Glutamatergic neuron (in vitro differentiated cells): Measurements from ENCODE around the gene KCTD11. TPM values are rescaled to one million over a fixed set of nuclear protein-coding genes. Genes with fewer than 3 reads are reported as not detected.
"Not testable (repeated sequence)": the region's sequence is repeated elsewhere in the genome, so short reads cannot be mapped to it uniquely, and the experiment has no call there.

Experiments
- DNase-seq: peaks from one replicate; pipeline ENCODE4 v3.0.0; 2022
- H3K27ac Mint-ChIP-seq: one replicate; pipeline ENCODE4 v1.8.0; 2020; ENCODE audit warnings: mild to moderate bottlenecking, mixed read lengths, inconsistent platforms; ENCODE audit not compliant: unreplicated experiment
- H3K27me3 Mint-ChIP-seq: one replicate; pipeline ENCODE4 v1.8.0; 2020; ENCODE audit warnings: mild to moderate bottlenecking, moderate library complexity, mixed read lengths, inconsistent platforms; ENCODE audit not compliant: unreplicated experiment
- H3K36me3 Mint-ChIP-seq: one replicate; pipeline ENCODE4 v1.8.0; 2020; ENCODE audit warnings: mild to moderate bottlenecking, mixed read lengths, inconsistent platforms; ENCODE audit not compliant: unreplicated experiment
- H3K4me1 Mint-ChIP-seq: one replicate; pipeline ENCODE4 v1.8.0; 2020; ENCODE audit warnings: mild to moderate bottlenecking, low read depth, mixed read lengths, inconsistent platforms; ENCODE audit not compliant: unreplicated experiment
- H3K4me3 Mint-ChIP-seq: one replicate; pipeline ENCODE4 v1.8.0; 2020; ENCODE audit warnings: mild to moderate bottlenecking, mixed read lengths, inconsistent platforms; ENCODE audit not compliant: unreplicated experiment
- H3K9me3 Mint-ChIP-seq: one replicate; pipeline ENCODE4 v1.8.0; 2020; ENCODE audit warnings: mild to moderate bottlenecking, moderate library complexity, mixed read lengths, inconsistent platforms; ENCODE audit not compliant: unreplicated experiment
- total RNA-seq: library from RNA; stranded (reverse); fragmentation: NEBNext Ultra II Directional; extraction: Animal tissue kit (Norgen Biotek cat#: 25700); gene quantifications from one replicate; pipeline ENCODE4 v1.2.1, GENCODE V29; 2021; ENCODE audit not compliant: unreplicated experiment
- TF ChIP-seq, protein P1 (sequence below): fragments of 200-600 bp; sonication (generic); IDR thresholded peaks from one replicate; pipeline ENCODE4 v1.5.0; 2021; ENCODE audit not compliant: partially characterized antibody, unreplicated experiment

Gene KCTD11
- total RNA-seq, 1 donor from 2014 or later, result 2.2 TPM

DNA sequence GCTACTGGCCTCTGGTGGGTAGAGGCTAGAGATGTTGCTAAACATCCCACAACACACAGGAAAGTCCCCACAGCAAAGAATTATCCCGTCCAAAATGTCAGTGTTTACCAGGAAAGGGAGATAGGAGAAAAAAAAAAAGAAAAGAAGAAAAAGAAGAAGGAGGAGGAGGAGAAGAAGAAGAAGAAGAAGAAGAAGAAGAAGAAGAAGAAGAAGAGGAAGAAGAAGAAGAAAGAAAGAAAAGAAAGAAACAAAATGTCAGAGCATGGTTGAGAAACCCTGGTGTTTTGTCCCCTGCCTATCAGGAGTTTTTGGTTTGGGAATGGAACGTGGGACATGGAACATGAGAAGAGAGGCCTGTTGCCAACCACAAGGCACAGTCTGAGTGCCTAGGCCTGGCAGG lies 5.4 kb downstream of the KCTD11 start:
- Mint-ChIP-seq H3K4me3 (no peak overlapping the region), H3K36me3 (no peaks in the 10 kb centered on the region), H3K4me1 (peaks cover 4% of the 10 kb centered on the region), H3K27ac (no peak overlapping the region), H3K27me3 (peaks cover 6% of the 10 kb centered on the region), H3K9me3 (peaks cover 5% of the 10 kb centered on the region)
- no peak for DNase-seq
- TF ChIP-seq, protein P1, sequence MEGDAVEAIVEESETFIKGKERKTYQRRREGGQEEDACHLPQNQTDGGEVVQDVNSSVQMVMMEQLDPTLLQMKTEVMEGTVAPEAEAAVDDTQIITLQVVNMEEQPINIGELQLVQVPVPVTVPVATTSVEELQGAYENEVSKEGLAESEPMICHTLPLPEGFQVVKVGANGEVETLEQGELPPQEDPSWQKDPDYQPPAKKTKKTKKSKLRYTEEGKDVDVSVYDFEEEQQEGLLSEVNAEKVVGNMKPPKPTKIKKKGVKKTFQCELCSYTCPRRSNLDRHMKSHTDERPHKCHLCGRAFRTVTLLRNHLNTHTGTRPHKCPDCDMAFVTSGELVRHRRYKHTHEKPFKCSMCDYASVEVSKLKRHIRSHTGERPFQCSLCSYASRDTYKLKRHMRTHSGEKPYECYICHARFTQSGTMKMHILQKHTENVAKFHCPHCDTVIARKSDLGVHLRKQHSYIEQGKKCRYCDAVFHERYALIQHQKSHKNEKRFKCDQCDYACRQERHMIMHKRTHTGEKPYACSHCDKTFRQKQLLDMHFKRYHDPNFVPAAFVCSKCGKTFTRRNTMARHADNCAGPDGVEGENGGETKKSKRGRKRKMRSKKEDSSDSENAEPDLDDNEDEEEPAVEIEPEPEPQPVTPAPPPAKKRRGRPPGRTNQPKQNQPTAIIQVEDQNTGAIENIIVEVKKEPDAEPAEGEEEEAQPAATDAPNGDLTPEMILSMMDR, result no peak

DNA sequence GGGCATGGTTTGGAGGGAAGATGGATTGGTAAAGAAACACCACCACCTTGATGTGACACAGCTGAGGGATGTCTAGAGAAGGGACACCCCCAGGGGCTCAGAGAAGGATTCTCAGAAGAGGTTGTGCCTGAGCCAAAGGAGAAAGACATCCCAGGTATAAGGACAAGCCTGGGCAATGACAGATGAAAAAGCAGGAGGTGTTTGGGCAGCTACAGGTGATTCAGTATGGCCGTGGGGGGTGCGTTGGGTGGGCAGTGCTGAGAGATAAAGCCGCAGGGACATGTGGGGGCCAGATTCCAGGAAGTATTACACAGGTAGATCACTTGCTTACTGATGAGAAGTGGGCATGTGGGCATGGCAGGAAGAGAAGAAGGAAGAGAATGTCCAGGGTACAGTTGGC lies 9.9 kb downstream of the KCTD11 start:
- Mint-ChIP-seq H3K4me3 (no peak overlapping the region), H3K36me3 (peaks cover 3% of the 10 kb centered on the region), H3K4me1 (no peaks in the 10 kb centered on the region), H3K27ac (no peak overlapping the region), H3K9me3 (peaks cover 3% of the 10 kb centered on the region), H3K27me3 (peaks cover 3% of the 10 kb centered on the region)
- DNase-seq, result no peak
- TF ChIP-seq, protein P1, result no peak

DNA sequence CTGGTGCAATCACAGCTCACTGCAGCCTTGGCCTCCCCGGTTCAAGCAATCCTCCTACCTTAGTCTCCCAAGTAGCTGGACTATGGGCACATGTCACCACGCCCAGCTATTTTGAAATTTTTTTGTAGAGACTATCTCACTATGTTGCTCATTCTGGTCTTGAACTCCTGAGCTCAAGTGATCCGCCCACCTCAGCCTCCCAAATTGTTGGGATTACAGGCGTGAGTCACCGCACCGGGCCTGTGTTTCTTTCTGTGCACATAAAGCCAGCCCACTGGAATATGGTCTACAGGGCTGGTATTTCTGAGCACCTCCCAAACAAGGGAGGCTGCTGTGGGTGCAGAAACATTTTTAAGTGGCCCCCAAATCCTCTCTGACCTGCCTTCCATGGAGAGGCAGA lies 11.3 kb downstream of the KCTD11 start:
- peaks cover 3% of the 10 kb centered on the region for H3K9me3 Mint-ChIP-seq
- H3K36me3 Mint-ChIP-seq, result peaks cover 3% of the 10 kb centered on the region
- DNase-seq, result no peak
- TF ChIP-seq, protein P1, result no peak
- H3K27me3 Mint-ChIP-seq, result no peaks in the 10 kb centered on the region
- H3K27ac Mint-ChIP-seq, result no peak overlapping the region
- no peaks in the 10 kb centered on the region for H3K4me1 Mint-ChIP-seq
- H3K4me3 Mint-ChIP-seq, result no peak overlapping the region

DNA sequence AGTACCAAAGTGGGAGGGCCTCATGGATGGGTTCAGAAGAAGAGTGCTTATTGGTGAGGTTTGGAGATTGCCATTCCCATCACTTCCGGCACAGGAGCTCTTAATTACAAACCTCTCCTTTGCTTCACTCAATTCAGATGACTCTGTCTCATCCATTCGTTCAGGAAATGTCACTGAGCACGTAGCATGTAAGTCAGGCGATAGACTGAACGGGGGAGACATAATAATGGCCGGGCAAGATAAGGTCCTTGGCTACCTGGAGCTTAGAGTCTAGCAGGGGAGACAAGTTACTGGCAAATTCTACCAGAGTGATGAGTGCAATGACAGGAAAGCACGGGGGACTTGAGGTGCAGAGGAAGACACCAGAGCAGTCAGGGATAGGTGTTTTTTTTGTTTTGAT lies 14.0 kb downstream of the KCTD11 start:
- not testable (repeated sequence) for H3K4me1 Mint-ChIP-seq, H3K4me3 Mint-ChIP-seq, H3K36me3 Mint-ChIP-seq, DNase-seq, H3K27me3 Mint-ChIP-seq, H3K27ac Mint-ChIP-seq, H3K9me3 Mint-ChIP-seq

DNA sequence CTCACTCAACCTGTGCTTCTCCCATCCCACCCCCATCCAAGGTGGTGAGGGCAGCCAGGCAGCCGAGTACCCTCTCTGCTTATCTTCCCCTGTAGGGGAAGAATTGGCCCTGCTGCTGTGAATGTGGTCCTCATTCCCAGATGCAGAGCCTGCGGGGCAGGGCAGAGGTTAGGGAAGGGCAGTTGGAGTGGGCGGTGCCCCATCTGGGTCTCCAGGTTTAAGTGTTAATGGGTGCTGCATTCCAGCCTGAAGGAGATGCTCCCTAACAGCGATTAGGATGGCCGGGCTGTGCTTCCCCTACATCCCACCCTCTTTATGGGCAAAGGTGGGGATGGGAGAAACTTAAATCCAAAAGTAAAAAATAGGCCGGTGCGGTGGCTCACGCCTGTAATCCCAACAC lies 15.1 kb downstream of the KCTD11 start:
- Mint-ChIP-seq H3K4me3 (no peak overlapping the region), H3K9me3 (peaks cover 3% of the 10 kb centered on the region), H3K36me3 (peaks cover 3% of the 10 kb centered on the region), H3K27ac (no peak overlapping the region), H3K27me3 (peaks cover 1% of the 10 kb centered on the region), H3K4me1 (no peaks in the 10 kb centered on the region)
- TF ChIP-seq, protein P1, result no peak
- no peak for DNase-seq
